ENCODE measurements around the gene ZKSCAN1.

ZKSCAN1 gene

GRCh38 chr7:100082978-100083377 is 67.6 kb downstream of the ZKSCAN1 start:
- DNase-seq = no peak

DNA sequence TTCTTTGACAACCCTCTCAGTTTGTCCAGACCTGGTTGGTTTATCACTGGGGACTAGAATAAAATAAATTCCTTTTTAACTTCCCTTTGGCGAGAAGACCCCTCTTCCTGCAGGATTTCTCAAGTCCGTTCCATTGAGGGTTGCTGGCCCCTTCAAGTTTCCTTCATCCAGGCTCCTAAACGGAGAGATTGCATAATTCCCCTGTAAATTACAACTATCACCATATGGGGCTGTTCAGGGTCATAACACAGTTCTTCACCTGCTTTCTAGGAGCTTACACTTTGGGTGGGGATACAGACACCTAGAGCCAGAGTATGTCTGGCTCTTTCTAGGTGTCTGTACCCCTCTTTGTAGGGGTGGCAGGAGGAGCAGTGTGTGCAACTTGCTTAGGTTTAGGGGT is 70.1 kb downstream of the ZKSCAN1 start:
- DNase-seq = no peak

DNA sequence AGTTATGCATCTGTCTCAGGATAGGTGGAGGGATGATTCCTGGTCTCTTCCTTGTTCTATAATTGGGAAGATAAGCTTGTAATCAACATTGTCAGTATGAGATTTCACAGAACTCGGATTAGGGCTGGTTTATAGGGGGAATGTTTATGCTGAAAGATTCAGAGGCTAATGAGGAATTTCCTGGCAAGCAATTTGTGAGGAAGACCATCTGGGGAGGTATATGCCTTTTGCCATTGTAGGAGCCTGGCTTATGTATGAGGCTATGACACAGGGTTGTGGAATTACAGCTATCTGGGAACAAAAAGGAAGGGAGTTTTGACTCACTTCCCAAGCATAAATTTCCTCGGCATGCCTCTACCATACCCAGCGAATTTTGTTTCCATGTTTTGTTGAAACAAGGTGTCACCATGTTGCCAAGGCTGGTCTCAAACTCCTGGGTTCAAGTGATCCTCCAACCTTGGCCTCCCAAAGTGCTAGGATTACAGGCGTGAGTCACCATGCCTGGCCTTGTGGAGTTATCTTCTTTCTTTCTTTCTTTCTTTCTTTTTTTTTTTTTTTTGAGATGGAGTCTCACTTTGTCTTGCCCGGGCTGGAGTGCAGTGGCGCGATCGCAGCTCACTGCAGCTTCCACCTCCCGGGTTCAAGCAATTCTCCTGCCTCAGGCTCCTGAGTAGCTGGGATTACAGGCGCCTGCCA is 71.8 kb downstream of the ZKSCAN1 start:
- DNase-seq = no peak

GRCh38 chr7:100088095-100088620 is 72.8 kb downstream of the ZKSCAN1 start:
- no peak for DNase-seq

DNA sequence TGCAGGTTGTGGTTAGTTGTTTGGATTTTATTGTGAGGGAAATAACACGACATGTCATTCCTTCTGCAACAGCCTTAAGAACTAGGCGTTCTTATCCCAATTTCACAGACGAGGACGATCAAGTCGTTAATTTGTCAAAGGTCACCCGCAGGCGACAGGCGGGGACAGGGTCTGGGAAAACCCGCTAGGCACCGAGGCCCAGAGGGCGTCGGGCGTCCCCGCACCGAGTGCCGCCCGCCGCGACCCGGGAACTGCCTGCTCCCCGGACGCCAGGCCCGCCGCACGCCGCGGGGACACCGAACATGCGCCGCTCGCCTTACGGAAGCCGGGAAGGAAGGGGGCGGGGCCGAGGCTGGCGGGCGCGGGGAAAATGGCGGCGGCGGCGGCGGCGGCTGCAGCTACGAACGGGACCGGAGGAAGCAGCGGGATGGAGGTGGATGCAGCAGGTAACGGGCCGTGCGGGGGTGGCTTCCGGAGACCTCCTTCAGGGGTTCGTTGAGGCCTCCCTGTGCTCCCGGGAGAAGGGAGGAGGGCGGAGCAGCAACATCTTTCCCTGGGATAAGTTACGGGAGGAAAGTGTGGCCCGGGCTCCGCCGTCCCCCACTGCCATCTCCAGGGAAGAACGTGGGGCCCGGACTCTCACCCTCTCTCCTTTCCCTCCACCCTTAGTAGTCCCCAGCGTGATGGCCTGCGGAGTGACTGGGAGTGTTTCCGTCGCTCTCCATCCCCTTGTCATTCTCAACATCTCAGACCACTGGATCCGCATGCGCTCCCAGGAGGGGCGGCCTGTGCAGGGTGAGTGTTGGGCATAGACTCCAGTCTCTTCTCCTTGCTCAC is 73.4 kb downstream of the ZKSCAN1 start, which contains the start of gene COPS6:
COPS6 (plus strand) TSS at position 349 of the 837 bp plus-strand sequence; CDS start at position 371, 22 bp downstream.
- peak; percentile 79 for DNase-seq

DNA sequence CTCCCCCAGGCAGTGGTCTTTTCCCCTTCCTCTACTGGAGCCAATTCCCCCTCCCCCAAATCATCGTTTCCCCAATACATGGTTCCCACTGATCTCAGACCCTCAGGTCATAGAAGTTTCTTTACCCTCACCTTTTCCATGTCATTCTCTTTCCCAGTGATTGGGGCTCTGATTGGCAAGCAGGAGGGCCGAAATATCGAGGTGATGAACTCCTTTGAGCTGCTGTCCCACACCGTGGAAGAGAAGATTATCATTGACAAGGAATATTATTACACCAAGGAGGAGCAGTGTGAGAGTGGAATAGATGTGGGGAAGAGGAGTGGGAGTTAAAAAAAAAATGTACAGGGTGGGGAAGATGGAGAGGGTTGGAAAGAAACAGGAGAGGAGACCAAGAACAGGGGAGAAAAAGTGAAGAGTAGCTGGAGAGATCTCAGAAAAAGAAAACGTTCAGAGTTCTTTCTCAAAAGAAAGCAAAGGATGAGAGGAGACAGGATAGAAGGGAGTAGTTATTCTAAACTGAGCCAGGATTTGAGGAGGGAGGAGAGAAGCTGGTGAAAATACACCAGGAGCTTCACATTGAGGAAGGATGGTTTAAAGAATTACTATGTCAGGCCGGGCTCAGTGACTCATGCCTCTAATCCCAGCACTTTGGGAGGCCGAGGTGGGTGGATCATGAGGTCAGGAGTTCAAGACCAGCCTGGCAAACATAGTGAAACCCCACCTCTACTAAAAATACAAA is 74.2 kb downstream of the ZKSCAN1 start:
- no peak for DNase-seq

- no peak for DNase-seq
Measured at GRCh38 chr7:100090527-100091410, 75.4 kb downstream of the ZKSCAN1 start.
